ENCODE data around the gene KCP.

Gene KCP

GRCh38 chr7:128852537-128853254 is 57.8 kb downstream of the KCP start:
- no peak for DNase-seq

- no peak for DNase-seq
Measured at GRCh38 chr7:128849804-128850490, 60.6 kb downstream of the KCP start.

- no peak for DNase-seq
Measured at GRCh38 chr7:128849156-128849515, 61.4 kb downstream of the KCP start.

- no peak for DNase-seq
Measured at GRCh38 chr7:128848289-128849155, 62.0 kb downstream of the KCP start.

- no peak for DNase-seq
Measured at GRCh38 chr7:128847721-128848211, 62.7 kb downstream of the KCP start.

- no peak for DNase-seq
Measured at GRCh38 chr7:128846781-128847444, 63.6 kb downstream of the KCP start.

- no peak for DNase-seq
Measured at GRCh38 chr7:128845987-128846386, 64.5 kb downstream of the KCP start.

GRCh38 chr7:128845475-128845874 is 65.0 kb downstream of the KCP start:
- no peak for DNase-seq

GRCh38 chr7:128844777-128845311 is 65.7 kb downstream of the KCP start:
- DNase-seq = no peak

- no peak for DNase-seq
Measured at GRCh38 chr7:128843938-128844621, 66.4 kb downstream of the KCP start.

GRCh38 chr7:128842674-128843641 is 67.6 kb downstream of the KCP start:
- DNase-seq = no peak

GRCh38 chr7:128841921-128842673 is 68.4 kb downstream of the KCP start:
- DNase-seq = peak; percentile 61

GRCh38 chr7:128841171-128841690 is 69.3 kb downstream of the KCP start:
- DNase-seq = no peak

GRCh38 chr7:128840326-128841170 is 70.0 kb downstream of the KCP start:
- no peak for DNase-seq

- DNase-seq = no peak
Measured at GRCh38 chr7:128839751-128840177, 70.7 kb downstream of the KCP start.

GRCh38 chr7:128838981-128839731 is 71.4 kb downstream of the KCP start:
- DNase-seq = no peak

- DNase-seq = no peak
Measured at GRCh38 chr7:128838109-128838779, 72.3 kb downstream of the KCP start.
